DOHH2 (cell line): Measurements from ENCODE around the gene PAX2.

ENCODE experiments used
- H3F3A ChIP-seq: fragments of 200-600 bp; sonication (generic), shearing (Covaris generic); 2 replicates; pipeline ENCODE4 v1.6.0; 2016; ENCODE audit warnings: antibody characterized with exemption, mild to moderate bottlenecking; ENCODE audit not compliant: control insufficient read depth, insufficient read depth
- H3K27ac ChIP-seq: fragments of 200-600 bp; sonication (generic); 2 replicates; pipeline ENCODE4 v1.5.1; 2014; ENCODE audit warnings: low read depth, mild to moderate bottlenecking, low read length, moderate library complexity
- H3K27me3 ChIP-seq: fragments of 200-600 bp; sonication (generic); 2 replicates; pipeline ENCODE4 v1.6.1; 2014; ENCODE audit warnings: mild to moderate bottlenecking, low read length, mixed read lengths; ENCODE audit not compliant: control insufficient read depth
- H3K36me3 ChIP-seq: fragments of 200-600 bp; sonication (generic); 2 replicates; pipeline ENCODE4 v1.6.1; 2014; ENCODE audit warnings: mild to moderate bottlenecking, low read length, moderate library complexity, mixed read lengths; ENCODE audit not compliant: control insufficient read depth
- H3K4me1 ChIP-seq: fragments of 200-600 bp; sonication (generic); 2 replicates; pipeline ENCODE4 v1.6.1; 2014; ENCODE audit warnings: mild to moderate bottlenecking, low read length, mixed read lengths; ENCODE audit not compliant: control insufficient read depth
- H3K4me2 ChIP-seq: fragments of 200-600 bp; sonication (generic); 2 replicates; pipeline ENCODE4 v1.6.0; 2014; ENCODE audit warnings: mild to moderate bottlenecking, low read length, moderate library complexity
- H3K4me3 ChIP-seq: fragments of 200-600 bp; sonication (generic); 2 replicates; pipeline ENCODE4 v1.5.1; 2014; ENCODE audit warnings: mild to moderate bottlenecking, low read length, mixed read lengths
- H3K79me2 ChIP-seq: fragments of 200-600 bp; sonication (generic); 2 replicates; pipeline ENCODE4 v1.6.1; 2014; ENCODE audit warnings: mild to moderate bottlenecking, low read length, mixed read lengths; ENCODE audit not compliant: control insufficient read depth
- H3K9me2 ChIP-seq: fragments of 200-600 bp; sonication (generic); replicated peaks from 2 replicates; pipeline ENCODE4 v1.6.1; 2014; ENCODE audit warnings: mild to moderate bottlenecking, low read length, mixed read lengths; ENCODE audit not compliant: control insufficient read depth
- H3K9me3 ChIP-seq: fragments of 200-600 bp; sonication (generic); 2 replicates; pipeline ENCODE4 v1.6.1; 2014; ENCODE audit warnings: antibody characterized with exemption, low read length, mixed read lengths; ENCODE audit not compliant: control insufficient read depth, insufficient read depth
- H4K20me1 ChIP-seq: fragments of 200-600 bp; sonication (generic); 2 replicates; pipeline ENCODE4 v1.6.0; 2014; ENCODE audit warnings: low read depth, mild to moderate bottlenecking, antibody characterized with exemption, low read length, moderate library complexity; ENCODE audit not compliant: control insufficient read depth, insufficient read depth
- CTCF ChIP-seq: fragments of 200-600 bp; sonication (generic); IDR thresholded peaks from one replicate; pipeline ENCODE4 v1.5.1; 2014; ENCODE audit warnings: antibody characterized with exemption, mild to moderate bottlenecking, low read depth, low read length; ENCODE audit not compliant: poor library complexity, severe bottlenecking
- EZH2phosphoT487 ChIP-seq: fragments of 200-600 bp; sonication (generic); IDR thresholded peaks from 2 replicates; pipeline ENCODE4 v1.6.1; 2017; ENCODE audit warnings: borderline replicate concordance, mild to moderate bottlenecking, antibody characterized with exemption, low read length, moderate library complexity, mixed read lengths

PAX2 gene

GRCh38 chr10:100811752-100812750 is 66.7 kb downstream of the PAX2 start:
- Histone ChIP-seq H3K9me2 (no peaks in the 10 kb centered on the region), H3K4me2 (no peak overlapping the region), H3K9me3 (no peaks in the 10 kb centered on the region), H3K36me3 (no peaks in the 10 kb centered on the region), H3K4me3 (no peak overlapping the region), H3F3A (no peaks in the 10 kb centered on the region), H3K27me3 (peaks cover 40% of the 10 kb centered on the region), H4K20me1 (no peaks in the 10 kb centered on the region), H3K79me2 (no peaks in the 10 kb centered on the region), H3K4me1 (no peaks in the 10 kb centered on the region), H3K27ac (no peak overlapping the region)
- TF ChIP-seq CTCF (no peak), EZH2phosphoT487 (no peak)

- TF ChIP-seq CTCF (no peak), EZH2phosphoT487 (no peak)
- peaks cover 39% of the 10 kb centered on the region for H3K27me3 ChIP-seq
- H3K9me3 ChIP-seq = no peaks in the 10 kb centered on the region
- H3K27ac ChIP-seq = no peak overlapping the region
- H3K9me2 ChIP-seq = no peaks in the 10 kb centered on the region
- H3K79me2 ChIP-seq = no peaks in the 10 kb centered on the region
- no peaks in the 10 kb centered on the region for H3F3A ChIP-seq
- H3K4me1 ChIP-seq = no peaks in the 10 kb centered on the region
- no peak overlapping the region for H3K4me2 ChIP-seq
- H3K4me3 ChIP-seq = no peak overlapping the region
- H4K20me1 ChIP-seq = no peaks in the 10 kb centered on the region
- no peaks in the 10 kb centered on the region for H3K36me3 ChIP-seq
Measured at GRCh38 chr10:100812978-100813377, 67.6 kb downstream of the PAX2 start.

GRCh38 chr10:100814751-100815474 is 69.5 kb downstream of the PAX2 start:
- H3K79me2 ChIP-seq = no peaks in the 10 kb centered on the region
- H3K27me3 ChIP-seq = peaks cover 43% of the 10 kb centered on the region
- H3K27ac ChIP-seq = no peak overlapping the region
- no peaks in the 10 kb centered on the region for H3K9me2 ChIP-seq
- no peaks in the 10 kb centered on the region for H4K20me1 ChIP-seq
- no peaks in the 10 kb centered on the region for H3K4me1 ChIP-seq
- no peak overlapping the region for H3K4me3 ChIP-seq
- TF ChIP-seq CTCF (no peak), EZH2phosphoT487 (no peak)
- H3K4me2 ChIP-seq = no peak overlapping the region
- H3F3A ChIP-seq = no peaks in the 10 kb centered on the region
- H3K9me3 ChIP-seq = no peaks in the 10 kb centered on the region
- no peaks in the 10 kb centered on the region for H3K36me3 ChIP-seq
